Measurements from ENCODE around the gene SHLD2. TPM values are rescaled to one million over a fixed set of nuclear protein-coding genes. Genes with fewer than 3 reads are reported as not detected.

Gene SHLD2
- total and polyA plus RNA-seq, 2 of the 13 experiments (the other 11 are each of a cell fraction or from before 2014, with no cell fraction given) = 25.7 to 53.7 TPM

DNA sequence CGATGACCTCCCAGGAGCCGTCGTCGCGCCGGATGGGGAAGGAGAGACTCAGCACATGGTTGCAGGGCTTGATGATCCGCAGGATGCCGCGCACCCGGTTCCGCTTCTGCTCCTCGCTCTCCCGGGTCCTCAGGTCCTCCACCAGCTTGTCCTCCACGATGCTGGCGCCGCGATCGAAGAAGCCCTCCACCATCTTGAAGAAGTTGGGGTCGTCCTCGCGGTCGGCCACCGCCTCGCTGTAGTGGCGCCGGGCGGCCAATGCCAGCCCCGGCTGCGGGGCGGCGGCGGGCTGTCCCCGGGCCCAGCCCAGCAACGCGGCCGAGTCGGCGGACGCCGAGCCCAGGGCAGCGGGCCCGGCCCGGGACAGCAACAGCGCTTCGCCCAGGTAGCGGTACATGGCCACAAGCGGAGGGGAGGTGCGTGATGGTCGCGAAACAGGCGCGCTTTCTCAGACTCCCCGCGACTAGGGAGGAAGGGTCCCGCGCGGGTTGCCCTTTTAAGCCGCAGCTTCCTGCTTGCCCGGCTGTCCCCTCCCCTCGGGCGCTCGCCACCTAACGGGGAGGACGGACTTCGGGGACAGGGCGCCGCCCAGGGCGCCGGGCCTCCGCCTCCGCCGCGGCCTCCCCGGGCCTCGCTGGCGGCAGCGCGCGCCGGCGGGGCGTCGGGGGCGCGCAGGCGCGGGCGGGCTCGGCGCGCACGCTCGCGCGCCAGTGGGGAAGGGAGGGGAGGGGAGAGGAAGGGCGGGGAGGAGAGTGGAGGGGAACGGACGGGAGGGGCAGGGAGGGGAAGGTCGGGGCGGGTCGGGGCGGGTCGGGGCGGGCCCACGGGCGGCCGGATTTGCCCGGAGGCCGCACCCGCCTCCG is at the start of gene SHLD2, which contains the start of gene GLUD1 (continued):
- no peak for TF ChIP-seq ZNF414 (CRISPR knock-in tag; IDR thresholded peaks at IDR 0.05)
- TF ChIP-seq MEF2D (CRISPR knock-in tag; IDR thresholded peaks at IDR 0.05) = no peak
- TF ChIP-seq ETV5 (CRISPR knock-in tag; IDR thresholded peaks at IDR 0.05; ENCODE audit: borderline replicate concordance) = peak; percentile 45; the same call in 1 of the 2 replicates
- TF ChIP-seq ZBTB1 (CRISPR knock-in tag; IDR thresholded peaks at IDR 0.05; ENCODE audit: borderline replicate concordance) = no peak
- TF ChIP-seq ZNF510 (CRISPR knock-in tag; IDR thresholded peaks at IDR 0.05; ENCODE audit: low read depth) = no peak
- TF ChIP-seq ATF1 (CRISPR knock-in tag; IDR thresholded peaks at IDR 0.05) = no peak
- peak; percentile 26; the same call in 1 of the 2 replicates for TF ChIP-seq ZNF614 (CRISPR knock-in tag; IDR thresholded peaks at IDR 0.05; ENCODE audit: borderline replicate concordance)
- TF ChIP-seq GABPA (IDR thresholded peaks at IDR 0.05; ENCODE audit: low read depth, low read length) = no peak
- TF ChIP-seq GABPA (CRISPR knock-in tag; IDR thresholded peaks at IDR 0.05; ENCODE audit: low read depth) = peak; percentile 19; the same call in 1 of the 2 replicates
- TF ChIP-seq REPIN1 (CRISPR knock-in tag; IDR thresholded peaks at IDR 0.05; ENCODE audit: borderline replicate concordance, low read depth) = peak; percentile 54; the same call in 1 of the 2 replicates
- TF ChIP-seq POGK (CRISPR knock-in tag; conservative IDR thresholded peaks at IDR 0.05) = no peak; the same call in 1 of the 2 replicates
- no peak for TF ChIP-seq HDAC1 (CRISPR knock-in tag; IDR thresholded peaks at IDR 0.05)
- 0 out of 2 replicates have a peak, but pooled peaks have one; percentile 9 for TF ChIP-seq ZNF225 (CRISPR knock-in tag; IDR thresholded peaks at IDR 0.05)
- TF ChIP-seq AGO2 (optimal IDR thresholded peaks at IDR 0.05; ENCODE audit: low read depth, low read length) = peak; percentile 97
- TF ChIP-seq CENPX (CRISPR knock-in tag; IDR thresholded peaks at IDR 0.05) = no peak
- no peak for TF ChIP-seq NFE2L1 (CRISPR knock-in tag; IDR thresholded peaks at IDR 0.05; ENCODE audit: borderline replicate concordance)
- TF ChIP-seq ZNF274 (CRISPR knock-in tag; IDR thresholded peaks at IDR 0.05) = no peak
- TF ChIP-seq SAFB2 (CRISPR knock-in tag; IDR thresholded peaks at IDR 0.05; ENCODE audit: borderline replicate concordance, low read depth) = peak; percentile 20; the same call in 1 of the 2 replicates
- TF ChIP-seq, protein P1, sequence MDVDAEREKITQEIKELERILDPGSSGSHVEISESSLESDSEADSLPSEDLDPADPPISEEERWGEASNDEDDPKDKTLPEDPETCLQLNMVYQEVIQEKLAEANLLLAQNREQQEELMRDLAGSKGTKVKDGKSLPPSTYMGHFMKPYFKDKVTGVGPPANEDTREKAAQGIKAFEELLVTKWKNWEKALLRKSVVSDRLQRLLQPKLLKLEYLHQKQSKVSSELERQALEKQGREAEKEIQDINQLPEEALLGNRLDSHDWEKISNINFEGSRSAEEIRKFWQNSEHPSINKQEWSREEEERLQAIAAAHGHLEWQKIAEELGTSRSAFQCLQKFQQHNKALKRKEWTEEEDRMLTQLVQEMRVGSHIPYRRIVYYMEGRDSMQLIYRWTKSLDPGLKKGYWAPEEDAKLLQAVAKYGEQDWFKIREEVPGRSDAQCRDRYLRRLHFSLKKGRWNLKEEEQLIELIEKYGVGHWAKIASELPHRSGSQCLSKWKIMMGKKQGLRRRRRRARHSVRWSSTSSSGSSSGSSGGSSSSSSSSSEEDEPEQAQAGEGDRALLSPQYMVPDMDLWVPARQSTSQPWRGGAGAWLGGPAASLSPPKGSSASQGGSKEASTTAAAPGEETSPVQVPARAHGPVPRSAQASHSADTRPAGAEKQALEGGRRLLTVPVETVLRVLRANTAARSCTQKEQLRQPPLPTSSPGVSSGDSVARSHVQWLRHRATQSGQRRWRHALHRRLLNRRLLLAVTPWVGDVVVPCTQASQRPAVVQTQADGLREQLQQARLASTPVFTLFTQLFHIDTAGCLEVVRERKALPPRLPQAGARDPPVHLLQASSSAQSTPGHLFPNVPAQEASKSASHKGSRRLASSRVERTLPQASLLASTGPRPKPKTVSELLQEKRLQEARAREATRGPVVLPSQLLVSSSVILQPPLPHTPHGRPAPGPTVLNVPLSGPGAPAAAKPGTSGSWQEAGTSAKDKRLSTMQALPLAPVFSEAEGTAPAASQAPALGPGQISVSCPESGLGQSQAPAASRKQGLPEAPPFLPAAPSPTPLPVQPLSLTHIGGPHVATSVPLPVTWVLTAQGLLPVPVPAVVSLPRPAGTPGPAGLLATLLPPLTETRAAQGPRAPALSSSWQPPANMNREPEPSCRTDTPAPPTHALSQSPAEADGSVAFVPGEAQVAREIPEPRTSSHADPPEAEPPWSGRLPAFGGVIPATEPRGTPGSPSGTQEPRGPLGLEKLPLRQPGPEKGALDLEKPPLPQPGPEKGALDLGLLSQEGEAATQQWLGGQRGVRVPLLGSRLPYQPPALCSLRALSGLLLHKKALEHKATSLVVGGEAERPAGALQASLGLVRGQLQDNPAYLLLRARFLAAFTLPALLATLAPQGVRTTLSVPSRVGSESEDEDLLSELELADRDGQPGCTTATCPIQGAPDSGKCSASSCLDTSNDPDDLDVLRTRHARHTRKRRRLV (CRISPR knock-in tag; IDR thresholded peaks at IDR 0.05) = no peak
- TF ChIP-seq, protein P2, sequence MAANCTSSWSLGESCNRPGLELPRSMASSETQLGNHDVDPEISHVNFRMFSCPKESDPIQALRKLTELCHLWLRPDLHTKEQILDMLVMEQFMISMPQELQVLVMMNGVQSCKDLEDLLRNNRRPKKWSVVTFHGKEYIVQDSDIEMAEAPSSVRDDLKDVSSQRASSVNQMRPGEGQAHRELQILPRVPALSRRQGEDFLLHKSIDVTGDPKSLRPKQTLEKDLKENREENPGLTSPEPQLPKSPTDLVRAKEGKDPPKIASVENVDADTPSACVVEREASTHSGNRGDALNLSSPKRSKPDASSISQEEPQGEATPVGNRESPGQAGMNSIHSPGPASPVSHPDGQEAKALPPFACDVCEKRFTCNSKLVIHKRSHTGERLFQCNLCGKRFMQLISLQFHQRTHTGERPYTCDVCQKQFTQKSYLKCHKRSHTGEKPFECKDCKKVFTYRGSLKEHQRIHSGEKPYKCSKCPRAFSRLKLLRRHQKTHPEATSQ (CRISPR knock-in tag; IDR thresholded peaks at IDR 0.05; ENCODE audit: borderline replicate concordance) = no peak
